ENCODE measurements around the gene RP9.

The RP9 gene

DNA sequence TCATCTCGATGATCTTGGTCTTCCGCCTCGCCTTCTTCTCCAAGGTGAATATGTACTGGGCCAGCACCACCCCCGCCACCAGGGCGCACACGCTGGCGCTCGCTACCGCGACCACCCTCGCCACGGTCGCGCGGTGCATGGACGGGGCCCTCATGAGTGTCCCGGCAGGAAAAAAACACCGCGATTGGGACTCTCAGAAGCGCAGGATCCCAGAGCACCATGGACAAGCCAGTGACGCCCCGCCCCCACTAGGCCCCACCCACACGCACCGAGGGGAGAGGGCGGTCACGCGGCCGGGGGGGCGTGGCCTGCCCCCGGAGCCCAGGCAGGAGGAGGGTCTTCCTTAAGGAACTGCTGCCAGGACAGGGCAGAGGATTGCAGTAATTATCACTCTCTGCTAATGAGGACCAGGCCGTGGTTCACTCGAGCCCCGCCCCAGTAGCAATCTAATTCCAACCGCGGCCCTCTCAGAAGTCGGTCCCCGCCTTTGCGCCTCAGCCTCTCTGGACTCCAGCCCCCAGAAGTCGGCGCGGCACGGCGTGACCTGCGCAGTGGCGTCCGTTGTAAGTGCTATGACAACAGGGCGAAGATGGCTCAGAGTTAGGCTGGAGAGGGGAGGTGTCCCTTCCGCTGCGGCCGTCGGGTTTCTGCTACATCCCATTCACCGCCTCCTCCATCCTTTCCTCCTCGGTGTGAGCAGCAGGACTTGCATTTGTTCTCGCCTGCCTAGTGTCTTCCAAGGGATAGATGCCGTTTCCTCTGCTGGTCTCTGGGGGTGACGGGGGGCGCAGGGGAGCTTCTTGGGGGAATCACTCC is 20.0 kb upstream of the RP9 start, which contains the start of gene BBS9:
Gene BBS9 (plus strand): TSS at position 575 of the 816 bp plus-strand sequence. CDS start 16,689 bp downstream, outside the sequence.
- no peaks in the 10 kb centered on the region for H3K27me3 ChIP-seq (replicated peaks)
- H3K36me3 ChIP-seq (replicated peaks), result no peaks in the 10 kb centered on the region
- in situ Hi-C loops (cut with HindIII; ENCODE audit: low pct_ligation_motif_present, low sequenced_read_pairs), result no loop called here
- H3K4me3 ChIP-seq (ENCODE audit: low read depth, low read length), result peak within 1 kb of the TSS; percentile 84
- peak; percentile 95 for DNase-seq
- TF ChIP-seq, protein P1, sequence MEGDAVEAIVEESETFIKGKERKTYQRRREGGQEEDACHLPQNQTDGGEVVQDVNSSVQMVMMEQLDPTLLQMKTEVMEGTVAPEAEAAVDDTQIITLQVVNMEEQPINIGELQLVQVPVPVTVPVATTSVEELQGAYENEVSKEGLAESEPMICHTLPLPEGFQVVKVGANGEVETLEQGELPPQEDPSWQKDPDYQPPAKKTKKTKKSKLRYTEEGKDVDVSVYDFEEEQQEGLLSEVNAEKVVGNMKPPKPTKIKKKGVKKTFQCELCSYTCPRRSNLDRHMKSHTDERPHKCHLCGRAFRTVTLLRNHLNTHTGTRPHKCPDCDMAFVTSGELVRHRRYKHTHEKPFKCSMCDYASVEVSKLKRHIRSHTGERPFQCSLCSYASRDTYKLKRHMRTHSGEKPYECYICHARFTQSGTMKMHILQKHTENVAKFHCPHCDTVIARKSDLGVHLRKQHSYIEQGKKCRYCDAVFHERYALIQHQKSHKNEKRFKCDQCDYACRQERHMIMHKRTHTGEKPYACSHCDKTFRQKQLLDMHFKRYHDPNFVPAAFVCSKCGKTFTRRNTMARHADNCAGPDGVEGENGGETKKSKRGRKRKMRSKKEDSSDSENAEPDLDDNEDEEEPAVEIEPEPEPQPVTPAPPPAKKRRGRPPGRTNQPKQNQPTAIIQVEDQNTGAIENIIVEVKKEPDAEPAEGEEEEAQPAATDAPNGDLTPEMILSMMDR (IDR thresholded peaks at IDR 0.05; ENCODE audit: low read depth, low read length, missing control alignments), result peak; percentile 21
- H3K27ac ChIP-seq, result peak within 1 kb of the TSS; percentile 64

DNA sequence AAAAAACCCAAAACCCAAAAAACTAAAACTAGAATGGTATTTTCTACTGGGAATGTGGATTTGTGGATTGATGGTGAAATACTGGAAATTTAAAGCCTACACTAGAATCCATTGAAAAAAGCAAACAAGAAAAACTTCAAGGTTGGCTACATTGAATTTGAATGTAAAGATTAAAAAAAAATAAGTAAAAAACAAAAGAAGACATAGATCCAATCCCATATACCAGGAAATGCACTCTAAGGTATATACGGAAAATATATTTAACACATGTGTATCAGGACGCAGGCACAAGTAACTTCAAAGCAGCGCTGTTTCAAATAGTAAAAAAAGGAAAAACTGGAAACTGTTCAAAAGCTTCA is 19.4 kb upstream of the RP9 start:
- peak overlapping the region; percentile 84 for H3K4me3 ChIP-seq (ENCODE audit: low read depth, low read length)
- H3K27me3 ChIP-seq (replicated peaks), result no peaks in the 10 kb centered on the region
- no peaks in the 10 kb centered on the region for H3K36me3 ChIP-seq (replicated peaks)
- no peak for DNase-seq
- TF ChIP-seq, protein P1 (IDR thresholded peaks at IDR 0.05; ENCODE audit: low read depth, low read length, missing control alignments), result no peak
- H3K27ac ChIP-seq, result peak overlapping the region; percentile 64
- in situ Hi-C loops (cut with HindIII; ENCODE audit: low pct_ligation_motif_present, low sequenced_read_pairs), result no loop called here

DNA sequence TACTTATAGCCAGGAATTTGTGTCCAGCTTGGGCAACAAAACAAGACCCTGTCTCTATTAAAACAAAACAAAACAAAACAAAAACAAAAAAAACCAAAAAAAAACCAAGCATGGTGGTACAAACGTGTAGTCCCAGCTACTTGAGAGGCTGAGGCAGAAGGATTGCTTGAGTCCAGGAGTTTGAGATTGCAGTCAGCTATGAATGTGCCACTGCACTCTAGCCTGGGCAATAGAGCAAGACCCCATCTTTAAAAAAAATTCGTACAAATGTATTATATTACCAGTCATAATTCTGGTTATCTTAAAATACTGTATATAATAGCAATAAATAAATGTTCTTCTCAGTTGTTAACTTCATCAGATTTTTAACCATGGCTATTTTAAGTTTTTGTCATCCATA is 17.9 kb upstream of the RP9 start:
- Histone ChIP-seq H3K4me3 (ENCODE audit: low read depth, low read length) (no peak overlapping the region), H3K27ac (no peak overlapping the region), H3K27me3 (replicated peaks) (no peaks in the 10 kb centered on the region), H3K36me3 (replicated peaks) (no peaks in the 10 kb centered on the region)
- TF ChIP-seq, protein P1 (IDR thresholded peaks at IDR 0.05; ENCODE audit: low read depth, low read length, missing control alignments), result no peak
- no peak for DNase-seq
- in situ Hi-C loops (cut with HindIII; ENCODE audit: low pct_ligation_motif_present, low sequenced_read_pairs), result no loop called here

DNA sequence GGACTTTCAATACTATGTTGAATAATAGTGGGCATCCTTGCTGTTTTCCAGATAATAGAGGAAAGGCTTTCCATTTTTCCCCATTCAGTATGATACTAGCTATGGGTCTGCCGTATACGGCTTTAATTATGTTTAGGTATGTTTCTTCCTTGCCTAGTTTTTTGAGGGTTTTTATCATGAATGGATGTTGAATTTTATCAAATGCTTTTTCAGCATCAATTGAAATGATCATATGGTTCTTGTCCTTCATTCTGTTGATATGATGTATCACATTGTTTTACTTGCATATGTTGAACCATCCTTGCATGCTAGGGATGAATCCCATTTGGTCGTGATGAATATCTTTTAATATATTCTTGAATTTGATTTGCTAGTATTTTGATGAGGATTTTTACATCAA is 9.2 kb upstream of the RP9 start:
- Histone ChIP-seq H3K4me3 (ENCODE audit: low read depth, low read length) (no peak overlapping the region), H3K36me3 (replicated peaks) (no peaks in the 10 kb centered on the region), H3K27me3 (replicated peaks) (peaks cover 3% of the 10 kb centered on the region), H3K27ac (no peak overlapping the region)
- TF ChIP-seq, protein P1 (IDR thresholded peaks at IDR 0.05; ENCODE audit: low read depth, low read length, missing control alignments), result no peak
- in situ Hi-C loops (cut with HindIII; ENCODE audit: low pct_ligation_motif_present, low sequenced_read_pairs), result no loop called here
- no peak for DNase-seq

DNA sequence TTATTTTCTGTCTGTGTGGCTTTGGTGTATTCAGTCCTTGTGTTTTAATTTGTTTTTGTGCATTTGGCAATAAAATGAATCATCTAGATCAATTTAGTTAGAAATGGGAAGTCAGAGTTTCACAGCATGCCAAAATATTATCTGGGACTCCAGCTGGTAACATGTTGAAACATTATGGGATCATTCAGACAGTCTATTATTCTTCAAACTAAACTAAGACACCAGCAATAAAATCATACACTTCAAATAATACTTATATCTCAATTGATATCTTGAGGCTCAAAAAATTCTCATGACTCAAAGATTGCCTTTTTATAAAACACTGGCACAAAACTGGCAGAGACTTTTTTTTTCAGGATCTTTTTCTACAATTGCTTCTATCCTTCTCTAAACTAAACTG is 5.8 kb upstream of the RP9 start:
- no peak overlapping the region for H3K4me3 ChIP-seq (ENCODE audit: low read depth, low read length)
- TF ChIP-seq, protein P1 (IDR thresholded peaks at IDR 0.05; ENCODE audit: low read depth, low read length, missing control alignments), result no peak
- H3K36me3 ChIP-seq (replicated peaks), result no peaks in the 10 kb centered on the region
- DNase-seq, result no peak
- in situ Hi-C loops (cut with HindIII; ENCODE audit: low pct_ligation_motif_present, low sequenced_read_pairs), result no loop called here
- H3K27ac ChIP-seq, result no peak overlapping the region
- peaks cover 3% of the 10 kb centered on the region for H3K27me3 ChIP-seq (replicated peaks)
